WI38 (cell line): ENCODE data around the gene RREB1.

Experiments
- H3K4me3 ChIP-seq: 2 replicates; pipeline ENCODE4 v1.5.1; 2011; ENCODE audit warnings: low read depth, mild to moderate bottlenecking, control low read depth, low read length
- TF ChIP-seq, protein P1 (sequence below): IDR thresholded peaks from 2 replicates; pipeline ENCODE4 v1.5.1; 2012; ENCODE audit warnings: low read depth, mild to moderate bottlenecking, control low read depth, low read length

Gene RREB1

DNA sequence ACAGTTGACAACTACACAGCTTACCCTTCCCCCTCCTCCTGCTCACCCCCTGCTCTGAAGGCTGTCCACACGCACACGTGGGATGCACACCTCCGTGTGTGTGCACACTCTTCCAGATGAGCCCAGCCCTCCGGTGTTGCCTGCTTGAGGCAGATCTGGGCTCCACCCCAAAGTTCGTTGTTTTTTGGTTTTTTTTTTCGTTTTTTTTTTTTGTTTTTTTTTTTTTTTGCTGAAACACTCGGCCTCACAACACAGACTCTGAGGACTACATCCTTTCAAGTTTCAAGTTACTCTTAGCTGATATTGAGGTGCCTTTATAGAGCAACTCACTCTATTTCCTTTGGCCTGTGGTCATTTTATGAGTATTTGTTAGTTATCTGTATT is 88.2 kb downstream of the RREB1 start:
- TF ChIP-seq, protein P1, sequence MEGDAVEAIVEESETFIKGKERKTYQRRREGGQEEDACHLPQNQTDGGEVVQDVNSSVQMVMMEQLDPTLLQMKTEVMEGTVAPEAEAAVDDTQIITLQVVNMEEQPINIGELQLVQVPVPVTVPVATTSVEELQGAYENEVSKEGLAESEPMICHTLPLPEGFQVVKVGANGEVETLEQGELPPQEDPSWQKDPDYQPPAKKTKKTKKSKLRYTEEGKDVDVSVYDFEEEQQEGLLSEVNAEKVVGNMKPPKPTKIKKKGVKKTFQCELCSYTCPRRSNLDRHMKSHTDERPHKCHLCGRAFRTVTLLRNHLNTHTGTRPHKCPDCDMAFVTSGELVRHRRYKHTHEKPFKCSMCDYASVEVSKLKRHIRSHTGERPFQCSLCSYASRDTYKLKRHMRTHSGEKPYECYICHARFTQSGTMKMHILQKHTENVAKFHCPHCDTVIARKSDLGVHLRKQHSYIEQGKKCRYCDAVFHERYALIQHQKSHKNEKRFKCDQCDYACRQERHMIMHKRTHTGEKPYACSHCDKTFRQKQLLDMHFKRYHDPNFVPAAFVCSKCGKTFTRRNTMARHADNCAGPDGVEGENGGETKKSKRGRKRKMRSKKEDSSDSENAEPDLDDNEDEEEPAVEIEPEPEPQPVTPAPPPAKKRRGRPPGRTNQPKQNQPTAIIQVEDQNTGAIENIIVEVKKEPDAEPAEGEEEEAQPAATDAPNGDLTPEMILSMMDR = no peak
- H3K4me3 ChIP-seq = no peak overlapping the region

DNA sequence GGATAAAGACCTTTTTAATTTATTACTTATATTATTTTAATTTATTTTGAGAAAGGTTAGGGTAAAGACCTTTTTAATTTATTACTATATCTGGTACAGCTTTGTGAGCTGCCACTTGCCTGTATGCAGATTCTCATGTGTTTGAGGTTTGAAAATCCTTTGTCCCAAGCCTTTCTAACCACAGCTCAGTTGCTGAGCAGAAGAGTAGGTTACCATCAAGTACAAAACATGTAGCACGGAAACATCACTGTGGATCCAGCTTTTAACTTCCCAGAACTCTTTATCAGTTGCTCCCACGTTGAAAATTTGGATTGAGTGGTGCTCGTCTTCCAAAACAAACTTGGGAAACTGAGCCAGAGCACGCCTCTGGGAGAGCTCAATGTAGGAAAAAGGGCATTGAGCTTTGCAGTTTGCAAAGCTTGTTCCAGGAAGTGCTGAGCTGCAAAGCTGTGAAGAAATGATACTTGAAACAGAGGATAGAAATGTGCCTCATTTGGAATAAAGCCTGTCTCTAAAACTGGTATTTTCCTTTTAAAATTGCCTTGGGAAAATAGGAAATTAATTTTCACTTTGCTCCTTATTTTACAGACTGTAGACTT is 89.0 kb downstream of the RREB1 start:
- TF ChIP-seq, protein P1 = no peak
- no peak overlapping the region for H3K4me3 ChIP-seq

DNA sequence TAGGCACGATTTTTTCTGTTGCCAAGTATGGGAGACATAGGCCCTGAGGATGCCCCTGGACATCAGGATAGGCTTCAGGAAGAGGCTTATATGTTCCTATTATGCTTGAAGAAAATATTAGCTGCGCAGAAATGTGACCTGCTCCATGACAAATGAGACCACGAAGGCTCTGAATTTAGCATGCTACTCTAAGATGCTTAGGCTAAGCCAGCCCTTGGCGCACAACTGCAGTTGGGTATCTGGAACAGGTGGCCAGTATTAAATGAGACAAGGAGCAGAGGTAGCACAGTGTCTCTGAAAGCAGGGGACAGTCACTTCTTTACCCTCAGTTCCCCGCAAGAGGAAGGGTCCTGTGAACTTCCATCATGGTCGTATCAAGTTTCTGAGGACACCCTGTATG is 90.0 kb downstream of the RREB1 start:
- H3K4me3 ChIP-seq = no peak overlapping the region
- TF ChIP-seq, protein P1 = no peak

DNA sequence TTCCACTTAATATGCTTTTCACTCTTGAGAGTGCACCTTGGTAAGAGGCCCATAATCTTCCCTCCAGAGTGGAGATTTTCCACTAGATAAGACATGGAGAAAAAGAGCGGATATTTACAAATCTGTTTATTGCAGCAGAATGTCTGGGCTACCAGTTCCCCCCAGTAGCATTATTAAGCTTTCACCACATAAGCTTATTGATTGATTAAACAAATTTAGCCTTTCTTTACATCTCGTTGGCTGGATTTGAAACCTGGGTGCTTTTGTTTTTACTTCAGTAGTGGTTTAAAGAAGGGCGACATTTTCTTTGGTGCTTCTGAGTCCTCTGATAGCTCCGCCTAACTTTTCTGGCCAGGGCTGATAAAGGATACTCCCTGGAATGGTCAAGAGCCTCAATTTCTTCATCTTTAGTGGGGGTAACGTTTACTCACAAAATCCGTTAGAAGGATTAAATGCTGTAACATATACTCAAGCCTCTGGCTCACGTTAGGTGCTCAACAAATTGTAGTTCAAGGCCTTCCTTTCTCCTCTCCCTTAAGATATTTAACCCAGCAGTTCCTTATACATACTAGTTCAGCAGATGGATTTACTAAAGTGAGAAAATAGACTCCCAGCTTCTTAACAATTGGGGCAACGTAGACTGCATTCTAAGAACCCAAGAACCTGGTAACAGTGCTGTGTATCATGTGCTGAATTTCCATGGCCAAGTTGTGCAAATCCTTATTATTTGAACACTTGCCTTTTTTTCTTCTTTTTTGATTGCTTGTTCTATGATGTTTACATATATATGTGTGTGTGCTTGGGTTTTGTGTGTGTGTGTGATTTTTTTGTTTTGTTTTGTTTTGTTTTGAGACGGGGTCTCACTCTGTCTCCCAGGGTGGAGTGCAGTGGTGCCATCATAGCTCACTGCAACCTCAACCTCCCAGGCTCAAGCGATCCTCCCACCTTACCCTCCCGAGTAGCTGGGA is 91.4 kb downstream of the RREB1 start:
- no peak overlapping the region for H3K4me3 ChIP-seq
- TF ChIP-seq, protein P1 = no peak

DNA sequence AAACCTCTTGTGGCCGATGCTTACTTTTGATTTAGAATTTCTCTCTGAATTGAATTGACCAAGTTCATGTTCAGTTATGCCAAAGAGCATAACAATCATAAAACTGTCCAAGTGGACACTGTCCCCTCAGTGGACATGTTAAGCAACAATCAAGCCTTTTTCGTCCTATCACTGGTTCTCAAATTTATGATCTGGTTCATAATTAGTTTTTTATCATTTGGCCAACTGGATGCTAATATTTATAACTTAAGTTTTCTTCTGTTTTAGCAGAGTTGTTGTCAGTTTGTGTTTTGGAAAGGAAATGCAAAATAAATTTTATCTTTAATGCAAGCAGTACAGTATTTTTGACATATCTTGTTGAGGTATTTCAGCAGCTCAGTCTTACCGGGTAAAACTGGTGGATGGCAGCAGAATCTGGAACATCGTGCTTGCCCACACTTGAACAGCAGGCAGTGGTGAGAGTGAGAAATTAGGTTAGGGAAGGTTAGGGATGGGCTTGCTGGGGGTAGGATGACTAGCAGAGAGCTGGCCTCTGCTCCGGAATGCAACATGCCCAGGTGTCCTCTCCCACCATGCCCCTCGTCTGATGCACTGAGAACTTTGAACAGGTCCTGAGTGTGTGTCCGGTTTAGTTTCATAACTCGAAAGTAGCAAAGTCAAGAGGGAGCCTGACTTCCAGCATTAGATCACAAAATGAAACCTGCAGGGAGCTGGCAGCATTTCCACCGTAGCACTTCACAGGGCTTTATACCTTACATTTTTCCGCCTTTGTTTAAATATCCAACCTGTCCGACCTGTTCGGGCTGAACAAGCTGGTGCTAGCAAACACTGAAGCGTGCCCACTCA is 93.1 kb downstream of the RREB1 start:
- H3K4me3 ChIP-seq = no peak overlapping the region
- TF ChIP-seq, protein P1 = no peak

DNA sequence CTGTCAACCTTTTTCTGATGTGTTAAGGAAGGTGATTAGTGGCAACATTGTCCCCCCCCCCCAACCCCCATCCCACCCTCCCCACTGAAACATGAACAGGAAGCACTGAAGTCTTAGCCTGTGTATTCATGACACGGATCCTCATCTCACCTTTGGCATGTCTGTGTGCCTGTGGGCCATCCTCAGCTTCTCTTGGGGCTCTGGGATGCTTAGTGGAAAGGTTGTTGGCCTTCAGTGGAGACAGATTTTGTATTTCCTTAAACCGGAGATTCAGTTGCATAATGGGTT is 93.6 kb downstream of the RREB1 start:
- no peak overlapping the region for H3K4me3 ChIP-seq
- TF ChIP-seq, protein P1 = no peak
